IMR-90 (cell line): ENCODE data around the gene ATOH8. TPM values are rescaled to one million over a fixed set of nuclear protein-coding genes. Genes with fewer than 3 reads are reported as not detected.

ENCODE experiments used
- ATAC-seq: fragments of 200-7000 bp; cut with Tn5 transposase; 2 replicates; pipeline ENCODE4 v1.9.1; 2020; ENCODE audit warnings: low read depth, mild to moderate bottlenecking, moderate library complexity
- BruUV-seq: library from RNA; stranded (reverse); fragments of 400-500 nt; replicated peaks from 2 replicates; lab custom pipeline; 2021; lab: Mats Ljungman, UMichigan
- CTCF ChIA-PET: fragments of 300-600 bp; formaldehyde crosslinking; extraction: SDS; loops from one replicate; lab custom pipeline; 2021; ENCODE audit warnings: antibody characterized with exemption; lab: Yijun Ruan, JAX
- POLR2A ChIA-PET: fragments of 300-600 bp; sonication (Branson Sonifier 250); formaldehyde crosslinking; loops from one replicate; lab custom pipeline; 2022; ENCODE audit warnings: antibody characterized with exemption; ENCODE audit not compliant: unreplicated experiment; lab: Charles Lee
- DNase-seq: peaks from one replicate; pipeline ENCODE4 v3.0.0; 2013
- H2AFZ ChIP-seq: replicated peaks from 2 replicates; pipeline ENCODE3; 2013; ENCODE audit warnings: low read length, mild to moderate bottlenecking; ENCODE audit not compliant: poor library complexity
- H2AK5ac ChIP-seq: 2 replicates; pipeline ENCODE4 v1.6.1; 2013; ENCODE audit warnings: low read depth, low read length, inconsistent platforms
- H2AK9ac ChIP-seq: replicated peaks from 2 replicates; pipeline ENCODE3; 2013; ENCODE audit warnings: mild to moderate bottlenecking, low read depth, low read length, moderate library complexity; ENCODE audit not compliant: poor library complexity
- H2BK120ac ChIP-seq: 2 replicates; pipeline ENCODE4 v1.6.1; 2013; ENCODE audit warnings: low read depth, low read length, inconsistent platforms
- H2BK15ac ChIP-seq: 3 replicates; pipeline ENCODE4 v1.6.1; 2013; ENCODE audit warnings: low read depth, low read length, inconsistent platforms
- H2BK20ac ChIP-seq: 2 replicates; pipeline ENCODE4 v1.6.1; 2013; ENCODE audit warnings: low read depth, mild to moderate bottlenecking, inconsistent platforms, low read length, moderate library complexity
- H2BK5ac ChIP-seq: 2 replicates; pipeline ENCODE4 v1.6.1; 2013; ENCODE audit warnings: mild to moderate bottlenecking, low read depth, low read length, inconsistent platforms; ENCODE audit not compliant: poor library complexity, severe bottlenecking
- H3K14ac ChIP-seq: replicated peaks from 2 replicates; pipeline ENCODE4 v1.6.1; 2013; ENCODE audit warnings: low read depth, low read length, inconsistent platforms
- H3K18ac ChIP-seq: 2 replicates; pipeline ENCODE4 v1.6.1; 2013; ENCODE audit warnings: low read depth, low read length, control low read depth
- H3K23ac ChIP-seq: 2 replicates; pipeline ENCODE4 v1.6.1; 2013; ENCODE audit warnings: low read depth, low read length, inconsistent platforms
- H3K27ac ChIP-seq: 2 replicates; pipeline ENCODE4 v1.5.1; 2013; ENCODE audit warnings: mild to moderate bottlenecking, control low read depth, low read length; ENCODE audit not compliant: insufficient read depth
- H3K27me3 ChIP-seq: 2 replicates; pipeline ENCODE4 v1.6.1; 2013; ENCODE audit warnings: low read length; ENCODE audit not compliant: control insufficient read depth, insufficient read depth
- H3K36me3 ChIP-seq: 2 replicates; pipeline ENCODE4 v1.6.1; 2013; ENCODE audit warnings: low read length, mixed read lengths; ENCODE audit not compliant: control insufficient read depth, insufficient read depth
- H3K4ac ChIP-seq: 2 replicates; pipeline ENCODE4 v1.6.1; 2013; ENCODE audit warnings: low read depth, low read length, inconsistent platforms
- H3K4me1 ChIP-seq: 2 replicates; pipeline ENCODE4 v1.6.1; 2013; ENCODE audit warnings: low read length, mixed read lengths; ENCODE audit not compliant: control insufficient read depth, insufficient read depth
- H3K4me2 ChIP-seq: 2 replicates; pipeline ENCODE4 v1.6.1; 2013; ENCODE audit warnings: low read depth, mild to moderate bottlenecking, control low read depth, low read length, moderate library complexity
- H3K4me3 ChIP-seq: 2 replicates; pipeline ENCODE4 v1.5.1; 2013; ENCODE audit warnings: low read depth, mild to moderate bottlenecking, control low read depth, low read length, moderate library complexity; ENCODE audit not compliant: insufficient read depth
- H3K56ac ChIP-seq: 2 replicates; pipeline ENCODE4 v1.6.1; 2013; ENCODE audit warnings: low read length, inconsistent platforms; ENCODE audit not compliant: insufficient read depth; ENCODE audit errors: extremely low read depth
- H3K79me1 ChIP-seq, 2 experiments: 2 replicates each; pipeline ENCODE4 v1.6.1; 2013; ENCODE audit warnings: low read length in 2 of 2, inconsistent platforms in 1 of 2, low read depth in 1 of 2
- H3K9ac ChIP-seq: 2 replicates; pipeline ENCODE4 v1.6.1; 2013; ENCODE audit warnings: low read depth, low read length, control low read depth
- H3K9me1 ChIP-seq: 2 replicates; pipeline ENCODE4 v1.6.1; 2013; ENCODE audit warnings: low read length, inconsistent platforms; ENCODE audit not compliant: insufficient read depth
- H3K9me3 ChIP-seq: 2 replicates; pipeline ENCODE4 v1.6.1; 2013; ENCODE audit warnings: low read length; ENCODE audit not compliant: control insufficient read depth, insufficient read depth
- H4K20me1 ChIP-seq: 2 replicates; pipeline ENCODE4 v1.6.1; 2013; ENCODE audit warnings: low read length, inconsistent platforms; ENCODE audit not compliant: insufficient read depth
- H4K5ac ChIP-seq: 2 replicates; pipeline ENCODE4 v1.6.1; 2013; ENCODE audit warnings: mild to moderate bottlenecking, low read depth, low read length, control low read depth
- H4K8ac ChIP-seq, 2 experiments: 2 replicates each; pipeline ENCODE4 v1.6.1; 2013; ENCODE audit warnings: low read depth in 2 of 2, low read length in 2 of 2, control low read depth in 1 of 2, inconsistent platforms in 1 of 2
- H4K91ac ChIP-seq: 2 replicates; pipeline ENCODE4 v1.6.1; 2013; ENCODE audit warnings: low read depth, low read length, inconsistent platforms; ENCODE audit not compliant: insufficient read depth
- MAZ ChIP-seq: IDR thresholded peaks from 2 replicates; pipeline ENCODE4 v1.6.1; 2012; ENCODE audit warnings: low read depth, mild to moderate bottlenecking, low read length, improper control_type of control experiment, moderate library complexity, borderline replicate concordance
- NFE2L2 ChIP-seq: fragments of 150-350 bp; IDR thresholded peaks from 2 replicates; pipeline ENCODE4 v1.6.1; 2016; ENCODE audit warnings: low read depth, mild to moderate bottlenecking, low read length
- WGBS, 2 experiments: methylation state at CpG; one replicate each; pipeline versions ENCODE4 v1.1.5 to v1.1.7; 2013; ENCODE audit warnings: missing lambda C conversion rate in 2 of 2; ENCODE audit not compliant: insufficient read length in 1 of 2; ENCODE audit errors: extremely low coverage in 2 of 2; 5-methylcytosine and 5-hydroxymethylcytosine counted together
- dilution Hi-C: fragments of 300-500 bp; cut with HindIII; formaldehyde crosslinking; loops from one replicate; pipeline ENCODE4 v1.14.3; 2018; ENCODE audit warnings: low sequenced_read_pairs; ENCODE audit not compliant: unreplicated experiment
- in situ Hi-C: fragments of 300-500 bp; cut with MboI; formaldehyde crosslinking; loops from 3 replicates; pipeline ENCODE4 v1.14.3; 2019; ENCODE audit warnings: low sequenced_read_pairs, inconsistent platforms, mixed read lengths
- intact Hi-C: fragments of 100-400 bp; cut with micrococcal nuclease; formaldehyde crosslinking; loops from 2 replicates; pipeline ENCODE4 v1.10.0; 2022
- polyA plus RNA-seq, 3 experiments: library from polyadenylated mRNA; depleted of rRNA; stranded (reverse); fragments of >200 nt; gene quantifications; 2 replicates each; pipeline ENCODE4 v1.2.3, GENCODE V29; 2012; ENCODE audit warnings: low replicate concordance in 1 of 3
- total RNA-seq: library from RNA; depleted of rRNA; stranded (reverse); fragments of >200 nt; gene quantifications from 2 replicates; pipeline ENCODE4 v1.2.3, GENCODE V29; 2012

Gene ATOH8
- total and polyA plus RNA-seq, 2 of the 4 experiments (the other 2 are of a cell fraction), result 7.9 to 9.0 TPM

DNA sequence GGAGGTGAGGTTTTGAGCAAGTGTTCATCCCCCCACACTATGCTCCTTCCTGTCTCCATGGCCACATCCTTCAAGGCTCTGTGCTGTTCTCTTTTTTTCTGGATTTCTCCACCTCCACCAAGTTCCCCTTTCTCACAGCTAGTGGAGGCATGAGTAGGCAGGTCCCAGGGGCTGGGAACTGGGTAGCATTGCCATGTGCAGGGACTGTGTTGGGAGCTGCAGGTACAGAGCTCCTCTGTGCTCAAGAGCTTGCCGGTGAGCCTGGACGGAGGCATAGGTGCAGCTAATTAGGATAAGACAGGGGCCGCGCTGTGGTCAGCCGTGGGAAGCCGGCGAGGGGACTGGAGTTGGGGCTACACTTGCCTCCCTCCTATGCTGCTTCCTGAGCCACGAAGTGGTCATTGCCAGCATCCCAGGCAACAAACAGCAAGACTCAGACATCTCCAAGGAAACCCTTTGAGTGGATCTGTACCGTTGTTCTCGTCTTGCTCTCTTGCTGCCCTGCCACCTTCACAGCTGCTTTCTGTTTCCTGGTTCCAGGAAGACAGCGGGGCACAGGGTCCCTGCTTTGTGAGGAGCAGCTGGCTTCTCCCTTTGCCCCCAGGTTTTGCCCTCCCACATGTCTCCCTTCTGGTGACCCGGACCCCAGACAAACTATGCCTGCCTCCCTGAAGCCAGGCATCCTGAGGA lies 36.9 kb downstream of the ATOH8 start:
- H3K4me2 ChIP-seq, result no peak overlapping the region
- H3K9me1 ChIP-seq, result peaks cover 26% of the 10 kb centered on the region
- 86% methylated on average over 7 of the region's 12 CpGs; no CpG with 5 or more reads in 1 of the 2 experiments for WGBS, 2 experiments
- H2BK5ac ChIP-seq, result no peak overlapping the region
- no peaks in the 10 kb centered on the region for H3K9me3 ChIP-seq
- H2BK20ac ChIP-seq, result no peak overlapping the region; the same call in 1 of the 2 replicates
- TF ChIP-seq MAZ (no peak), NFE2L2 (no peak)
- no peak overlapping the region for H3K18ac ChIP-seq
- H3K36me3 ChIP-seq, result peaks cover 20% of the 10 kb centered on the region
- no peak overlapping the region for H2BK15ac ChIP-seq
- H3K56ac ChIP-seq, result no peak overlapping the region
- POLR2A ChIA-PET, result no interaction called here
- peak overlapping the region; percentile 26 for H2AK9ac ChIP-seq
- H4K5ac ChIP-seq, result no peak overlapping the region
- H3K79me1 ChIP-seq, result 0 out of 4 replicates have a peak, but pooled peaks cover 0 to 7% of the 10 kb centered on the region in 2 experiments
- BruUV-seq, result no TSS peak
- H3K23ac ChIP-seq, result no peak overlapping the region
- H4K91ac ChIP-seq, result peak overlapping the region; percentile 38
- dilution Hi-C loops (no loop called here), intact Hi-C loops (no loop called here), in situ Hi-C loops (no loop called here)
- H2AK5ac ChIP-seq, result peak overlapping the region; percentile 80
- H4K8ac ChIP-seq, result no peak overlapping the region
- H3K27ac ChIP-seq, result no peak overlapping the region
- H3K4me3 ChIP-seq, result no peak overlapping the region
- no peak overlapping the region for H3K14ac ChIP-seq
- no peak overlapping the region for H2AFZ ChIP-seq
- CTCF ChIA-PET, result interaction anchor here (0.8 kb wide), 1 partner anchor 19 kb away, joined by 3 read pairs; no protein-coding TSS in a partner anchor
- peak overlapping the region; percentile 11; the same call in 1 of the 2 replicates for H3K4ac ChIP-seq
- no peak overlapping the region for H3K9ac ChIP-seq
- H3K4me1 ChIP-seq, result peaks cover 35% of the 10 kb centered on the region
- DNase-seq (no peak), ATAC-seq (no peak)
- H3K27me3 ChIP-seq, result no peaks in the 10 kb centered on the region
- 0 out of 2 replicates have a peak overlapping the region, but pooled peaks have one; percentile 21 for H2BK120ac ChIP-seq
- no peaks in the 10 kb centered on the region for H4K20me1 ChIP-seq
